WTC11 (cell line): Measurements from ENCODE around the gene PTPRH. TPM values are rescaled to one million over a fixed set of nuclear protein-coding genes. Genes with fewer than 3 reads are reported as not detected.

Source experiments
- ATAC-seq: fragments of 200-7000 bp; cut with Tn5 transposase; 2 replicates; pipeline ENCODE4 v1.10.0; 2021; ENCODE audit warnings: mild to moderate bottlenecking, moderate library complexity
- CTCF ChIA-PET: fragments of 300-600 bp; sonication (Branson Sonifier 250); formaldehyde crosslinking; loops from one replicate; lab custom pipeline; 2021; ENCODE audit warnings: antibody characterized with exemption; lab: Charles Lee
- POLR2A ChIA-PET: fragments of 350-600 bp; sonication (Branson Sonifier 250); formaldehyde crosslinking; loops from one replicate; lab custom pipeline; 2021; ENCODE audit warnings: antibody characterized with exemption; lab: Charles Lee
- DNase-seq: peaks from one replicate; pipeline ENCODE4 v3.0.0; 2021; ENCODE audit warnings: low spot score
- H3K27ac Mint-ChIP-seq: 2 replicates; pipeline ENCODE4 v1.8.0; 2021; ENCODE audit warnings: mixed read lengths
- H3K27me3 Mint-ChIP-seq: 2 replicates; pipeline ENCODE4 v1.8.0; 2021; ENCODE audit warnings: low read depth, mild to moderate bottlenecking, moderate library complexity, mixed read lengths
- H3K36me3 Mint-ChIP-seq: 2 replicates; pipeline ENCODE4 v1.8.0; 2021; ENCODE audit warnings: mixed read lengths
- H3K4me1 Mint-ChIP-seq: 2 replicates; pipeline ENCODE4 v1.8.0; 2022; ENCODE audit warnings: mixed read lengths
- H3K4me3 Mint-ChIP-seq: 2 replicates; pipeline ENCODE4 v1.8.0; 2021; ENCODE audit warnings: mild to moderate bottlenecking, moderate library complexity, mixed read lengths
- H3K9me3 Mint-ChIP-seq: 2 replicates; pipeline ENCODE4 v1.8.0; 2021; ENCODE audit warnings: mixed read lengths
- CBFB ChIP-seq: sonication (generic); formaldehyde crosslinking; IDR thresholded peaks from 2 replicates; pipeline ENCODE4 v1.8.1; 2022; ENCODE audit warnings: mild to moderate bottlenecking, low read depth, missing genetic modification reagents
- E2F1 ChIP-seq: sonication (generic); formaldehyde crosslinking; IDR thresholded peaks from 2 replicates; pipeline ENCODE4 v1.8.0; 2022; ENCODE audit warnings: mild to moderate bottlenecking, missing genetic modification reagents
- FOXP1 ChIP-seq: sonication (generic); formaldehyde crosslinking; IDR thresholded peaks from 2 replicates; pipeline ENCODE4 v1.8.0; 2022; ENCODE audit warnings: missing genetic modification reagents, mild to moderate bottlenecking, moderate library complexity, borderline replicate concordance
- FOXP4 ChIP-seq: sonication (generic); formaldehyde crosslinking; IDR thresholded peaks from 2 replicates; pipeline ENCODE4 v1.8.0; 2022; ENCODE audit warnings: mild to moderate bottlenecking, missing genetic modification reagents
- HMGXB4 ChIP-seq: sonication (generic); formaldehyde crosslinking; IDR thresholded peaks from 2 replicates; pipeline ENCODE4 v1.8.1; 2023; ENCODE audit warnings: mild to moderate bottlenecking, moderate library complexity, missing genetic modification reagents
- IRF2 ChIP-seq: sonication (generic); formaldehyde crosslinking; IDR thresholded peaks from 2 replicates; pipeline ENCODE4 v1.8.0; 2022; ENCODE audit warnings: low read depth, missing genetic modification reagents, borderline replicate concordance
- MYBL2 ChIP-seq: sonication (generic); formaldehyde crosslinking; IDR thresholded peaks from 2 replicates; pipeline ENCODE4 v1.8.1; 2023; ENCODE audit warnings: mild to moderate bottlenecking, moderate library complexity, missing genetic modification reagents
- NFE2L1 ChIP-seq: sonication (generic); formaldehyde crosslinking; IDR thresholded peaks from 2 replicates; pipeline ENCODE4 v1.8.1; 2023; ENCODE audit warnings: missing genetic modification reagents
- NR1H2 ChIP-seq: sonication (generic); formaldehyde crosslinking; IDR thresholded peaks from 2 replicates; pipeline ENCODE4 v1.9.0; 2021; ENCODE audit warnings: mild to moderate bottlenecking, moderate library complexity, missing genetic modification reagents
- NR2C2 ChIP-seq: sonication (generic); formaldehyde crosslinking; IDR thresholded peaks from 2 replicates; pipeline ENCODE4 v1.8.0; 2022; ENCODE audit warnings: mild to moderate bottlenecking, missing genetic modification reagents
- RORB ChIP-seq: fragments of 250-450 bp; sonication (Bioruptor Pico); IDR thresholded peaks from 2 replicates; pipeline ENCODE4 v1.9.0; 2021; ENCODE audit warnings: mild to moderate bottlenecking
- STAT6 ChIP-seq: sonication (generic); formaldehyde crosslinking; conservative IDR thresholded peaks from 2 replicates; pipeline ENCODE4 v1.8.1; 2023; ENCODE audit warnings: mild to moderate bottlenecking, low read depth, missing genetic modification reagents, moderate library complexity
- ZBTB21 ChIP-seq: sonication (generic); formaldehyde crosslinking; IDR thresholded peaks from 2 replicates; pipeline ENCODE4 v1.8.1; 2023; ENCODE audit warnings: mild to moderate bottlenecking, missing genetic modification reagents, borderline replicate concordance
- ZBTB43 ChIP-seq: sonication (generic); formaldehyde crosslinking; IDR thresholded peaks from 2 replicates; pipeline ENCODE4 v1.8.1; 2023; ENCODE audit warnings: mild to moderate bottlenecking, missing genetic modification reagents
- ZNF138 ChIP-seq: sonication (generic); formaldehyde crosslinking; conservative IDR thresholded peaks from 2 replicates; pipeline ENCODE4 v1.8.1; 2022; ENCODE audit warnings: mild to moderate bottlenecking, moderate library complexity, missing genetic modification reagents
- ZNF281 ChIP-seq: sonication (generic); formaldehyde crosslinking; IDR thresholded peaks from 2 replicates; pipeline ENCODE4 v1.8.0; 2023; ENCODE audit warnings: mild to moderate bottlenecking, missing genetic modification reagents
- ZNF425 ChIP-seq: fragments of 250-450 bp; sonication (Bioruptor Pico); conservative IDR thresholded peaks from 2 replicates; pipeline ENCODE4 v1.9.0; 2021; ENCODE audit warnings: mild to moderate bottlenecking
- total RNA-seq: library from RNA; stranded (reverse); gene quantifications from 3 replicates; pipeline ENCODE4 v1.2.3, GENCODE V29; 2021

The PTPRH gene
- total RNA-seq, 1 experiment from 2014 or later = 0.63 TPM

- Mint-ChIP-seq H3K27ac (peak overlapping the region; percentile 4; the same call in 1 of the 2 replicates), H3K27me3 (no peaks in the 10 kb centered on the region), H3K9me3 (no peaks in the 10 kb centered on the region), H3K36me3 (peaks cover 19% of the 10 kb centered on the region), H3K4me1 (peaks cover 4% of the 10 kb centered on the region), H3K4me3 (no peak overlapping the region)
- no peak for TF ChIP-seq ZNF138 (CRISPR knock-in tag)
- no peak for TF ChIP-seq STAT6 (CRISPR knock-in tag)
- TF ChIP-seq NR2C2 (CRISPR knock-in tag) = no peak
- TF ChIP-seq CBFB (CRISPR knock-in tag) = no peak
- TF ChIP-seq FOXP1 = no peak
- TF ChIP-seq RORB (CRISPR knock-in tag) = no peak
- no peak for TF ChIP-seq IRF2 (CRISPR knock-in tag)
- TF ChIP-seq NFE2L1 (CRISPR knock-in tag) = no peak
- TF ChIP-seq ZBTB43 (CRISPR knock-in tag) = no peak
- no peak for TF ChIP-seq ZBTB21
- no peak for TF ChIP-seq MYBL2 (CRISPR knock-in tag)
- no peak for TF ChIP-seq NR1H2 (CRISPR knock-in tag)
- no peak for TF ChIP-seq ZNF425 (CRISPR knock-in tag)
- no peak for TF ChIP-seq ZNF281
- no peak for TF ChIP-seq HMGXB4
- no peak for TF ChIP-seq E2F1 (CRISPR knock-in tag)
- TF ChIP-seq FOXP4 (CRISPR knock-in tag) = no peak
- ATAC-seq (no peak), DNase-seq (no peak)
- POLR2A ChIA-PET = no interaction called here
- CTCF ChIA-PET = interaction anchor here (1.0 to 1.5 kb wide), 2 partner anchors 102 to 108 kb away, joined by 3 to 4 read pairs; no protein-coding TSS in a partner anchor
Measured at GRCh38 chr19:55248704-55249103, 39.4 kb upstream of the PTPRH start.
